8988T (cell line): ENCODE data around the gene MDGA2.
"Not testable (repeated sequence)": the region's sequence is repeated elsewhere in the genome, so short reads cannot be mapped to it uniquely, and the experiment has no call there.

Experiments used
- DNase-seq: peaks from one replicate; pipeline ENCODE4 v3.0.0; 2011

The MDGA2 gene

DNA sequence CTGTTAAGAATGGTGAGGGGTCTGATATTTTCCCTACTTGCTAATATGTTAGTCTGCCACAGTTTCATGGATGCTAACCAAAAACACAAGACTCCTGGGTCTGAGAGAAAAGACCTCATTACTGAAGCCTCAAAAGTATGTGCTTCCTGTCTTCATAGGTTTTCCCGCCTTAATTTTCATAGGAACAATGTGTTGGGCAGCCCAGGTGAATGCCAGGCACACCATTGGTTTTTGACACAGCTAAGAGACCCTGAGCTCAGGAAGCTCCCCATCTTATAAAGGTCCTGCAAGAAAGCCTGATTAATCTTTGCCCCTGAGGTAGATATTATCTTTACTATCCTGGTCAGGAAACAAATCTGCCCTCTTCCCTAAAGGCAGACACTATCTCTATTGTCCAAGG lies 464.1 kb downstream of the MDGA2 start:
- DNase-seq, result no peak

- DNase-seq, result no peak
These were observed 465.3 kb downstream of the MDGA2 start for GRCh38 chr14:47210099-47210498.

GRCh38 chr14:47208434-47208833 lies 467.0 kb downstream of the MDGA2 start:
- DNase-seq, result no peak

- no peak for DNase-seq
These were observed 467.8 kb downstream of the MDGA2 start for GRCh38 chr14:47207617-47208016.

GRCh38 chr14:47200740-47201139 lies 474.7 kb downstream of the MDGA2 start:
- DNase-seq, result no peak

GRCh38 chr14:47195582-47195981 lies 479.8 kb downstream of the MDGA2 start:
- DNase-seq, result no peak

DNA sequence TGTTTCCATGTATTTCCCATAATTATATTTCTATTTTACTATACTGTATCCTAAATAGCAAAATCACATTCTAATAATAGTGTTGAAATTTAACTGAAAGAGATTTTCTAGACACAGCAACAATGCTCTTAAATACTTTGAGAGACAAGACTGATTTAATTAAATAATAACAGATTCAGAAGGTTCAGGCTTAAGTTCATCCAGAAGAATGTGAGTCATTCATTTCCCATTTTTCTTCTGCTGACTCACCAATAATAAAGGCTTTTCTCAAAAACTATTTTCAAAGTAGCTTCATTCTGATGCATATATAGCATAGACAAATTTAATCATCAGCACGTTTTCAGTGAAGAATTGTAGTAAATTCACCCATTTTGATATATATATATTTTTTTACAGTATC lies 481.4 kb downstream of the MDGA2 start:
- no peak for DNase-seq

DNA sequence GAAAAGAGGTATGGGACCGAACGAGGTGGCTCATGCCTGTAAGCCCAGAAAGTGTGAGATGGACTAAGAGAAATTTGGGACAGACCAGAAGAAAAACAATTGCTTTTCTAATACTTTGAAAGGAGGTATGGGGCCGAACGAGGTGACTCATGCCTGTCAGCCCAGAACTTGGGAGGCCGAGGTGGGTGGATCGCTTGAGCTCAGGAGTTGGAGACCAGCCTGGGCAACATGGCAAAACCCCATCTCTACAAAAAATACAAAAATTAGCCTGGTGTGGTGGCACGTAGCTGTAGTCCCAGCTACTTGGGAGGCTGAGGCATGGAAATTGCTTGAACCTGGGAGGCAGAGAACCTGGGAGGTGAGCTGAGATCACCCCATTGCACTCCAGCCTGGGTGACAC lies 483.2 kb downstream of the MDGA2 start:
- not testable (repeated sequence) for DNase-seq

- no peak for DNase-seq
These were observed 483.7 kb downstream of the MDGA2 start for GRCh38 chr14:47191700-47192099.

DNA sequence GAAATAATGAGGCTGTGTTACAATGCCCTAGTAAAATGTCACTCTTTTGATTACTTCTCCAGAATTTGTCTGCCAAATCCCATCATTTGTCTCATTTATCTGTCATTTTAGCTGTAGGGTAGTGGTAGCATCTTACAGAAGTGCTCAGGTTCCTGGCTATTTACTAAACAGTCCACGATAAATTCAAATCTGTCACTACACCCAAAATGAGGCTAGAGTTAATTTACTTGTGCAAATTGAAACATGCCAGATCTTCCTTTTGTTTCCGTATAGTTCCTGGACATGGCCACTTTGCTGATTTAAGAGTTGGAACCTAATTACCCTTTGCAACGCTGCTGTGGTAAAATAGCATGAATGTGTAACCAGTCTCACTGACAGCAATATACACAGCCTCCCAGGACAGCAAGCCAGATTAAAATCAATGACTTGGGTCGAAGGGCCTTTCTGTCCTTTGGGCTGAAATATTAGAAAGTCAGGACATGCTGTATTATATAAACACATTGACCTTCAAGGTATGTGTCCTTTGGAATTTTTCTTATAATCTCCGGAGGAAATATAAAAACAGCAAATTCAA lies 485.4 kb downstream of the MDGA2 start:
- no peak for DNase-seq

- no peak for DNase-seq
These were observed 488.9 kb downstream of the MDGA2 start for GRCh38 chr14:47186486-47186885.

GRCh38 chr14:47179906-47180305 lies 495.5 kb downstream of the MDGA2 start:
- no peak for DNase-seq

- DNase-seq, result not testable (repeated sequence)
These were observed 503.5 kb downstream of the MDGA2 start for GRCh38 chr14:47171896-47172295.

DNA sequence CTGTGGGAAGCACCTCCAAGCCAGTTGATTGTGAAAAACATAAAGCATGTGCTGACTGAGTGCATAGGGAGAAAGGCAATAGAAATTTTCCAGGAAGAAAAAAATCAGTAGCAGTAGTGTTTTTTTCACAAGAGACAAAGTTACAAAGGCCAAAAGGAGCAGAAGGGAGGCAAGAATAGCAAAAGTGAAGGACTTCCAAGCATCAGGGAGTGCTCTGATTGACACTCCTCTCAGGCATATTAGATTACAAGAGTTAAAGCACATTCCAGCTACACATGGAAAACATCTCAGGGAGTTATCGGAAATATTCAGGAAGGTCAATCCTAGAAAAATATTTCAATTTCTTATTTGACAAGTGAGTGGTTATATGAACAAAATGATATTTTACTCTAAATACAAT lies 508.0 kb downstream of the MDGA2 start:
- DNase-seq, result no peak

GRCh38 chr14:47155395-47155794 lies 520.0 kb downstream of the MDGA2 start:
- DNase-seq, result no peak

GRCh38 chr14:47154276-47154797 lies 521.1 kb downstream of the MDGA2 start:
- no peak for DNase-seq

- DNase-seq, result no peak
These were observed 521.7 kb downstream of the MDGA2 start for GRCh38 chr14:47153746-47154145.

GRCh38 chr14:47150267-47150666 lies 525.1 kb downstream of the MDGA2 start:
- DNase-seq, result no peak

DNA sequence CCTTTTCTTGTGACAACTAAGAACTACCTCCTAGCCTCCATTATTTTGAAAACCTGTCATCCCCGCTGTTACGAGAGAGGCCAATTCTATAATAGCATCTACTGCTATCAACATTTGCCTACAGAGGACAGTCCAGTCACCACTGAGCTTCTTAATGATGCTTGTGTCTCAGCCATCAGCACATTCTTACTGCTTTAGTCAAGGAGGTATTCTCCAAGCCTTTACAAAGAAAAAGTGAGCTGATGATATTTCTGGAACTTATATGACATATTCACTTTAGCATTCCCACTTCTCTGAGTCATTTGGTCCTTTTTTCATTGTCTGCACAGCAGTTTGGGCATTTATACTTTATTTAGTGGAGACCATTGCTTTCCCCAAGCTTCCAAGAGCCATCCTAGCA lies 526.1 kb downstream of the MDGA2 start:
- DNase-seq, result no peak

DNA sequence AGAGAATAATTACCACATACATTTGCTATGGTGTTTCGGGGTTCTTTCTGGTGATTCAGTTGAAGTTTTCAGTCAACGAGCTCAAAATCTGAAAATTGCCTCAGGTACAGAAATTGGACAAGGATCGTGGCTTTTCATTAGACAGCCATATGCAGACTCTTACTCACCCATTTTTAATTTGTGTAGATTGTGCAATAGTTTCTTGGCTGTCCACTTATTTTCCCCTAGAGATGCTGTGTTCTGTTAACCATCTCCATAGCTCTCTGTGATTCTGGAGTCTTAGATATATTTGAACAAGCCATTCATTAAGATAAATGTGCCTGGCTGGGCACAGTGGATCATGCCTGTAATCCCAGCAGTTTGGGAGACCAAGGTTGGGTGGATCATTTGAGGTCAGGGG lies 526.7 kb downstream of the MDGA2 start:
- no peak for DNase-seq

GRCh38 chr14:47120645-47121044 lies 554.8 kb downstream of the MDGA2 start:
- no peak for DNase-seq

DNA sequence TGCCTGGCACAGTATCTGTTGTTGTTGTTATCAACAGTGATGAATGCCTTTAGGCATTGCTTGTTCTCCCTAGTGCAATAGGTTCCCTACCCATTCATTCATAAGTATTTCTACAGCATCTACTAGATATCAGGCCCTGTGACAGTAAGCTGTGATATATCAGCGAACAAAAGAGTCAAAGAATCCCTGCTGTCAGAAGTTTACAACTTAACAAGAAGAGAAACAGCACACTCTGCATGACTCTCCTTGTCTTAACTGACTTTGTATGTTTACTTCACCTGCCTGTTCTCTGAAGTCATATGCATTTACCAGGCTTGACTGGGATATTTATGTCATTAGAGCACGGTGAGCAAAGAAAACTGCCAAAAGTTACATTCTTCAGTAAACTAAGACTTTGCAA lies 571.6 kb downstream of the MDGA2 start:
- DNase-seq, result no peak

- no peak for DNase-seq
These were observed 572.9 kb downstream of the MDGA2 start for GRCh38 chr14:47102472-47102871.

GRCh38 chr14:47085678-47086077 lies 589.7 kb downstream of the MDGA2 start:
- DNase-seq, result no peak

GRCh38 chr14:47065326-47065725 lies 610.1 kb downstream of the MDGA2 start:
- no peak for DNase-seq

DNA sequence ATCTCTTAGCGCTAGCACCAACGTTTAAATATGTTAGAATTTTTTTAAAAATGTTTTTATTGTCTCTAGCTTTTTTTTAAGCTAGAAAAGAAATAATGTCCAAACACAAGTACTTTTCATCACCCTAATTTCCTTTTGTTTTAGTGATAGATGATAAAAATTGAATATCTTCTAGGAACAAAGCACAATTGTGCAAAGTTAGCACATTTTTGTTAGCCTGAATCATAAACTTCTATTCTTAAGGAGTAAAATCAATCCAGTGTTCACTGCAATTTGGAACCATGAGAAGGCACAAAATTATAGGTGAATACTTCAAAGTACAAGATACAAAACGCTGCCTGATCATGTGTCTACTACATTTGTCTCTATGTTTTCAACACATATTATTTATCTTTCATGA lies 615.4 kb downstream of the MDGA2 start:
- no peak for DNase-seq
